HEK293 (cell line): Measurements from ENCODE around the gene SRC.
A peak's percentile ranks its signal among the peaks of the same experiment; 100 is the strongest.

Experiments
- MZF1 ChIP-seq: fragments of 450-650 bp; formaldehyde crosslinking; IDR thresholded peaks from 2 replicates; pipeline ENCODE4 v1.5.1; 2017; ENCODE audit warnings: missing biosample characterization, missing genetic modification characterization, borderline replicate concordance
- REPIN1 ChIP-seq: fragments of 450-650 bp; formaldehyde crosslinking; IDR thresholded peaks from 2 replicates; pipeline ENCODE4 v1.5.1; 2017; ENCODE audit warnings: missing biosample characterization, missing genetic modification characterization, low read depth
- TCF7L2 ChIP-seq: IDR thresholded peaks from 2 replicates; pipeline ENCODE4 v1.6.1; 2011; ENCODE audit warnings: low read depth, mild to moderate bottlenecking, inconsistent platforms, low read length, moderate library complexity, borderline replicate concordance
- ZBTB1 ChIP-seq: fragments of 450-650 bp; formaldehyde crosslinking; IDR thresholded peaks from 2 replicates; pipeline ENCODE4 v1.5.1; 2016; ENCODE audit warnings: missing biosample characterization, missing genetic modification characterization
- ZFP3 ChIP-seq: fragments of 450-650 bp; formaldehyde crosslinking; IDR thresholded peaks from 2 replicates; pipeline ENCODE4 v1.5.1; 2016; ENCODE audit warnings: low read depth, missing biosample characterization, missing genetic modification characterization
- ZFP41 ChIP-seq: fragments of 450-650 bp; formaldehyde crosslinking; IDR thresholded peaks from 2 replicates; pipeline ENCODE4 v1.5.1; 2016; ENCODE audit warnings: missing biosample characterization, missing genetic modification characterization, borderline replicate concordance
- ZNF155 ChIP-seq: fragments of 450-650 bp; formaldehyde crosslinking; IDR thresholded peaks from 2 replicates; pipeline ENCODE4 v1.5.1; 2016; ENCODE audit warnings: missing biosample characterization, missing genetic modification characterization
- ZNF2 ChIP-seq: fragments of 450-650 bp; formaldehyde crosslinking; IDR thresholded peaks from 2 replicates; pipeline ENCODE4 v1.5.1; 2016; ENCODE audit warnings: missing biosample characterization, missing genetic modification characterization
- ZNF214 ChIP-seq: fragments of 450-650 bp; formaldehyde crosslinking; IDR thresholded peaks from 2 replicates; pipeline ENCODE4 v1.5.1; 2017; ENCODE audit warnings: missing biosample characterization, mild to moderate bottlenecking, missing genetic modification characterization, borderline replicate concordance
- ZNF274 ChIP-seq, 2 experiments: fragments of 200-500 bp in 1 of 2; fragments of 450-650 bp in 1 of 2; sonication (Bioruptor generic) in 1 of 2; formaldehyde crosslinking in 1 of 2; IDR thresholded peaks; 2 replicates each; pipeline versions ENCODE4 v1.5.1 to v1.6.1; 2014 to 2016; ENCODE audit warnings: borderline replicate concordance in 1 of 2, inconsistent platforms in 1 of 2, low read length in 1 of 2, missing biosample characterization in 1 of 2, missing genetic modification characterization in 1 of 2
- ZNF341 ChIP-seq: fragments of 450-650 bp; formaldehyde crosslinking; IDR thresholded peaks from 2 replicates; pipeline ENCODE4; 2016; ENCODE audit warnings: low read depth, missing biosample characterization, missing genetic modification characterization
- ZNF530 ChIP-seq: fragments of 450-650 bp; formaldehyde crosslinking; IDR thresholded peaks from 2 replicates; pipeline ENCODE4 v1.5.1; 2016; ENCODE audit warnings: low read depth, missing biosample characterization, missing genetic modification characterization
- ZNF544 ChIP-seq: fragments of 450-650 bp; formaldehyde crosslinking; IDR thresholded peaks from 2 replicates; pipeline ENCODE4 v1.5.0; 2017; ENCODE audit warnings: missing biosample characterization, missing genetic modification characterization
- ZNF830 ChIP-seq: fragments of 450-650 bp; IDR thresholded peaks from 2 replicates; pipeline ENCODE4 v1.5.0; 2018; ENCODE audit warnings: missing biosample characterization, missing genetic modification characterization, low read depth, mild to moderate bottlenecking, moderate library complexity
- TF ChIP-seq, protein P1 (sequence below): fragments of 450-650 bp; formaldehyde crosslinking; IDR thresholded peaks from 2 replicates; pipeline ENCODE4 v1.5.1; 2016; ENCODE audit warnings: missing biosample characterization, missing genetic modification characterization
- TF ChIP-seq, protein P2 (sequence below): fragments of 450-650 bp; formaldehyde crosslinking; IDR thresholded peaks from 2 replicates; pipeline ENCODE4 v1.5.1; 2016; ENCODE audit warnings: missing biosample characterization, missing genetic modification characterization
- TF ChIP-seq, protein P3 (sequence below): fragments of 450-650 bp; formaldehyde crosslinking; IDR thresholded peaks from 2 replicates; pipeline ENCODE4 v1.5.1; 2016; ENCODE audit warnings: missing biosample characterization, missing genetic modification characterization
- TF ChIP-seq, protein P4 (sequence below): fragments of 450-650 bp; formaldehyde crosslinking; IDR thresholded peaks from 2 replicates; pipeline ENCODE4 v1.5.1; 2016; ENCODE audit warnings: missing biosample characterization, missing genetic modification characterization
- TF ChIP-seq, protein P5 (sequence below): fragments of 450-650 bp; formaldehyde crosslinking; IDR thresholded peaks from 2 replicates; pipeline ENCODE4 v1.5.1; 2016; ENCODE audit warnings: missing biosample characterization, missing genetic modification characterization
- TF ChIP-seq, protein P6 (sequence below): fragments of 450-650 bp; formaldehyde crosslinking; IDR thresholded peaks from 2 replicates; pipeline ENCODE4 v1.5.1; 2016; ENCODE audit warnings: missing biosample characterization, missing genetic modification characterization, borderline replicate concordance

Gene SRC

DNA sequence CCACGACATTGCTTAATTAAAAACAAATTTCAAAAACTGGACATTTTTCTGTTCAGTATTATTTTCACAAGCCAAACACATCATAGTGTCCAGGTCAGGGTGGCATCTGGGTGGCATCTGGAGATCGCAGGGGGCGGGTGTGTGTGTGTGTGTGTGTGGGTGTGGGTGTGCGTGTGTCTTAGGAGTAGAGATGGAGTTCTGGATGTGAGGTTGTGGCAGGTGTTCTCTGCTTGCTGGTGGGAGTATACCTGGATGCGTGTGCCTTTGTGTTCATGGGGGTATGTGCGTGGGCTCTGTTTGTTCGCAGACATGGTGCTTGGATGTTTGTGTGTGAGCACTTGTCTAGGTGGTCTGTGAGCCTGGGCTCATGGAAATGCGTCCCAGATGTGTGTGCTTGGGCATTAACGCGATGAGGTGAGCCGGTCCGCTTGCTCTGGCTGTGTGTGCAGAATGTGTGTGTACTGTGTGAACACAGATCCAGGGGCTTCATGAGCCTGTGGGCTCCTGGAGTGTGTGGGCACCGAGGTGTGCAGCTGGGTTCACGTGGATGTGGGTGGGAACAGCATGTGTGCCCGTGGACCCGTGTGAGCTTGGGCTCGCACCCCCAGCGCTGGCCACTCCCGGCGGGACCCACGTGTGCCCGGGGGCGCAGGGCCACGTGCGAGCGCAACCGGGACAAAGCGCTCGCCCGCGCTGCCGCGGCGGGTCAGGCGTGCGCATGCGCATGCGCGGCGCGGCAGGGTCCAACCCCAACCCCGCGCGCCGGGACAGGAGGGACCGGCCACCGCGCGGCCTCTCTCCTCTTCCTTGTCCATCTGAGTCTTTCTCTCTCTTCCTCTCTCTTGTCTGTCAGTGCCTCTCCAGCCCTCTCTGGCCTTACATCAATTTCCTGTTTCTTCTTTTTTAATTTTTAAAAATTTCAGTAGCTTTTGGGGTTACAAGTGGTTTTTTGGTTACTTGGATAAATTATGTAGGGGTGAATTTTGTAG is 60.4 kb downstream of the SRC start (continued):
- TF ChIP-seq, protein P1, sequence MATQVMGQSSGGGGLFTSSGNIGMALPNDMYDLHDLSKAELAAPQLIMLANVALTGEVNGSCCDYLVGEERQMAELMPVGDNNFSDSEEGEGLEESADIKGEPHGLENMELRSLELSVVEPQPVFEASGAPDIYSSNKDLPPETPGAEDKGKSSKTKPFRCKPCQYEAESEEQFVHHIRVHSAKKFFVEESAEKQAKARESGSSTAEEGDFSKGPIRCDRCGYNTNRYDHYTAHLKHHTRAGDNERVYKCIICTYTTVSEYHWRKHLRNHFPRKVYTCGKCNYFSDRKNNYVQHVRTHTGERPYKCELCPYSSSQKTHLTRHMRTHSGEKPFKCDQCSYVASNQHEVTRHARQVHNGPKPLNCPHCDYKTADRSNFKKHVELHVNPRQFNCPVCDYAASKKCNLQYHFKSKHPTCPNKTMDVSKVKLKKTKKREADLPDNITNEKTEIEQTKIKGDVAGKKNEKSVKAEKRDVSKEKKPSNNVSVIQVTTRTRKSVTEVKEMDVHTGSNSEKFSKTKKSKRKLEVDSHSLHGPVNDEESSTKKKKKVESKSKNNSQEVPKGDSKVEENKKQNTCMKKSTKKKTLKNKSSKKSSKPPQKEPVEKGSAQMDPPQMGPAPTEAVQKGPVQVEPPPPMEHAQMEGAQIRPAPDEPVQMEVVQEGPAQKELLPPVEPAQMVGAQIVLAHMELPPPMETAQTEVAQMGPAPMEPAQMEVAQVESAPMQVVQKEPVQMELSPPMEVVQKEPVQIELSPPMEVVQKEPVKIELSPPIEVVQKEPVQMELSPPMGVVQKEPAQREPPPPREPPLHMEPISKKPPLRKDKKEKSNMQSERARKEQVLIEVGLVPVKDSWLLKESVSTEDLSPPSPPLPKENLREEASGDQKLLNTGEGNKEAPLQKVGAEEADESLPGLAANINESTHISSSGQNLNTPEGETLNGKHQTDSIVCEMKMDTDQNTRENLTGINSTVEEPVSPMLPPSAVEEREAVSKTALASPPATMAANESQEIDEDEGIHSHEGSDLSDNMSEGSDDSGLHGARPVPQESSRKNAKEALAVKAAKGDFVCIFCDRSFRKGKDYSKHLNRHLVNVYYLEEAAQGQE (tag by site-specific recombination) = no peak
- TF ChIP-seq ZNF544 (tag by site-specific recombination) (no peak), ZNF214 (tag by site-specific recombination) (no peak), MZF1 (no peak), ZFP3 (no peak), REPIN1 (tag by site-specific recombination) (no peak), ZNF274 (IDR thresholded peaks at IDR 0.05; ENCODE audit: low read length) (no peak), ZNF274 (tag by site-specific recombination; IDR thresholded peaks at IDR 0.05; ENCODE audit: borderline replicate concordance) (no peak), ZNF155 (no peak), ZFP41 (no peak), ZBTB1 (tag by site-specific recombination) (no peak), ZNF2 (no peak), TCF7L2 (no peak), ZNF341 (no peak), ZNF830 (tag by site-specific recombination) (no peak), ZNF530 (tag by site-specific recombination) (no peak)
- TF ChIP-seq, protein P2, sequence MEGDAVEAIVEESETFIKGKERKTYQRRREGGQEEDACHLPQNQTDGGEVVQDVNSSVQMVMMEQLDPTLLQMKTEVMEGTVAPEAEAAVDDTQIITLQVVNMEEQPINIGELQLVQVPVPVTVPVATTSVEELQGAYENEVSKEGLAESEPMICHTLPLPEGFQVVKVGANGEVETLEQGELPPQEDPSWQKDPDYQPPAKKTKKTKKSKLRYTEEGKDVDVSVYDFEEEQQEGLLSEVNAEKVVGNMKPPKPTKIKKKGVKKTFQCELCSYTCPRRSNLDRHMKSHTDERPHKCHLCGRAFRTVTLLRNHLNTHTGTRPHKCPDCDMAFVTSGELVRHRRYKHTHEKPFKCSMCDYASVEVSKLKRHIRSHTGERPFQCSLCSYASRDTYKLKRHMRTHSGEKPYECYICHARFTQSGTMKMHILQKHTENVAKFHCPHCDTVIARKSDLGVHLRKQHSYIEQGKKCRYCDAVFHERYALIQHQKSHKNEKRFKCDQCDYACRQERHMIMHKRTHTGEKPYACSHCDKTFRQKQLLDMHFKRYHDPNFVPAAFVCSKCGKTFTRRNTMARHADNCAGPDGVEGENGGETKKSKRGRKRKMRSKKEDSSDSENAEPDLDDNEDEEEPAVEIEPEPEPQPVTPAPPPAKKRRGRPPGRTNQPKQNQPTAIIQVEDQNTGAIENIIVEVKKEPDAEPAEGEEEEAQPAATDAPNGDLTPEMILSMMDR (tag by site-specific recombination) = peak; percentile 25
- TF ChIP-seq, protein P3, sequence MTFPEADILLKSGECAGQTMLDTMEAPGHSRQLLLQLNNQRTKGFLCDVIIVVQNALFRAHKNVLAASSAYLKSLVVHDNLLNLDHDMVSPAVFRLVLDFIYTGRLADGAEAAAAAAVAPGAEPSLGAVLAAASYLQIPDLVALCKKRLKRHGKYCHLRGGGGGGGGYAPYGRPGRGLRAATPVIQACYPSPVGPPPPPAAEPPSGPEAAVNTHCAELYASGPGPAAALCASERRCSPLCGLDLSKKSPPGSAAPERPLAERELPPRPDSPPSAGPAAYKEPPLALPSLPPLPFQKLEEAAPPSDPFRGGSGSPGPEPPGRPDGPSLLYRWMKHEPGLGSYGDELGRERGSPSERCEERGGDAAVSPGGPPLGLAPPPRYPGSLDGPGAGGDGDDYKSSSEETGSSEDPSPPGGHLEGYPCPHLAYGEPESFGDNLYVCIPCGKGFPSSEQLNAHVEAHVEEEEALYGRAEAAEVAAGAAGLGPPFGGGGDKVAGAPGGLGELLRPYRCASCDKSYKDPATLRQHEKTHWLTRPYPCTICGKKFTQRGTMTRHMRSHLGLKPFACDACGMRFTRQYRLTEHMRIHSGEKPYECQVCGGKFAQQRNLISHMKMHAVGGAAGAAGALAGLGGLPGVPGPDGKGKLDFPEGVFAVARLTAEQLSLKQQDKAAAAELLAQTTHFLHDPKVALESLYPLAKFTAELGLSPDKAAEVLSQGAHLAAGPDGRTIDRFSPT (tag by site-specific recombination) = peak; percentile 88
- TF ChIP-seq, protein P4, sequence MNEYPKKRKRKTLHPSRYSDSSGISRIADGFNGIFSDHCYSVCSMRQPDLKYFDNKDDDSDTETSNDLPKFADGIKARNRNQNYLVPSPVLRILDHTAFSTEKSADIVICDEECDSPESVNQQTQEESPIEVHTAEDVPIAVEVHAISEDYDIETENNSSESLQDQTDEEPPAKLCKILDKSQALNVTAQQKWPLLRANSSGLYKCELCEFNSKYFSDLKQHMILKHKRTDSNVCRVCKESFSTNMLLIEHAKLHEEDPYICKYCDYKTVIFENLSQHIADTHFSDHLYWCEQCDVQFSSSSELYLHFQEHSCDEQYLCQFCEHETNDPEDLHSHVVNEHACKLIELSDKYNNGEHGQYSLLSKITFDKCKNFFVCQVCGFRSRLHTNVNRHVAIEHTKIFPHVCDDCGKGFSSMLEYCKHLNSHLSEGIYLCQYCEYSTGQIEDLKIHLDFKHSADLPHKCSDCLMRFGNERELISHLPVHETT (tag by site-specific recombination) = no peak
- TF ChIP-seq, protein P5, sequence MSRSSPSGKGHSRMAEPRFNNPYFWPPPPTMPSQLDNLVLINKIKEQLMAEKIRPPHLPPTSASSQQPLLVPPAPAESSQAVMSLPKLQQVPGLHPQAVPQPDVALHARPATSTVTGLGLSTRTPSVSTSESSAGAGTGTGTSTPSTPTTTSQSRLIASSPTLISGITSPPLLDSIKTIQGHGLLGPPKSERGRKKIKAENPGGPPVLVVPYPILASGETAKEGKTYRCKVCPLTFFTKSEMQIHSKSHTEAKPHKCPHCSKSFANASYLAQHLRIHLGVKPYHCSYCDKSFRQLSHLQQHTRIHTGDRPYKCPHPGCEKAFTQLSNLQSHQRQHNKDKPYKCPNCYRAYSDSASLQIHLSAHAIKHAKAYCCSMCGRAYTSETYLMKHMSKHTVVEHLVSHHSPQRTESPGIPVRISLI = no peak
- TF ChIP-seq, protein P6, sequence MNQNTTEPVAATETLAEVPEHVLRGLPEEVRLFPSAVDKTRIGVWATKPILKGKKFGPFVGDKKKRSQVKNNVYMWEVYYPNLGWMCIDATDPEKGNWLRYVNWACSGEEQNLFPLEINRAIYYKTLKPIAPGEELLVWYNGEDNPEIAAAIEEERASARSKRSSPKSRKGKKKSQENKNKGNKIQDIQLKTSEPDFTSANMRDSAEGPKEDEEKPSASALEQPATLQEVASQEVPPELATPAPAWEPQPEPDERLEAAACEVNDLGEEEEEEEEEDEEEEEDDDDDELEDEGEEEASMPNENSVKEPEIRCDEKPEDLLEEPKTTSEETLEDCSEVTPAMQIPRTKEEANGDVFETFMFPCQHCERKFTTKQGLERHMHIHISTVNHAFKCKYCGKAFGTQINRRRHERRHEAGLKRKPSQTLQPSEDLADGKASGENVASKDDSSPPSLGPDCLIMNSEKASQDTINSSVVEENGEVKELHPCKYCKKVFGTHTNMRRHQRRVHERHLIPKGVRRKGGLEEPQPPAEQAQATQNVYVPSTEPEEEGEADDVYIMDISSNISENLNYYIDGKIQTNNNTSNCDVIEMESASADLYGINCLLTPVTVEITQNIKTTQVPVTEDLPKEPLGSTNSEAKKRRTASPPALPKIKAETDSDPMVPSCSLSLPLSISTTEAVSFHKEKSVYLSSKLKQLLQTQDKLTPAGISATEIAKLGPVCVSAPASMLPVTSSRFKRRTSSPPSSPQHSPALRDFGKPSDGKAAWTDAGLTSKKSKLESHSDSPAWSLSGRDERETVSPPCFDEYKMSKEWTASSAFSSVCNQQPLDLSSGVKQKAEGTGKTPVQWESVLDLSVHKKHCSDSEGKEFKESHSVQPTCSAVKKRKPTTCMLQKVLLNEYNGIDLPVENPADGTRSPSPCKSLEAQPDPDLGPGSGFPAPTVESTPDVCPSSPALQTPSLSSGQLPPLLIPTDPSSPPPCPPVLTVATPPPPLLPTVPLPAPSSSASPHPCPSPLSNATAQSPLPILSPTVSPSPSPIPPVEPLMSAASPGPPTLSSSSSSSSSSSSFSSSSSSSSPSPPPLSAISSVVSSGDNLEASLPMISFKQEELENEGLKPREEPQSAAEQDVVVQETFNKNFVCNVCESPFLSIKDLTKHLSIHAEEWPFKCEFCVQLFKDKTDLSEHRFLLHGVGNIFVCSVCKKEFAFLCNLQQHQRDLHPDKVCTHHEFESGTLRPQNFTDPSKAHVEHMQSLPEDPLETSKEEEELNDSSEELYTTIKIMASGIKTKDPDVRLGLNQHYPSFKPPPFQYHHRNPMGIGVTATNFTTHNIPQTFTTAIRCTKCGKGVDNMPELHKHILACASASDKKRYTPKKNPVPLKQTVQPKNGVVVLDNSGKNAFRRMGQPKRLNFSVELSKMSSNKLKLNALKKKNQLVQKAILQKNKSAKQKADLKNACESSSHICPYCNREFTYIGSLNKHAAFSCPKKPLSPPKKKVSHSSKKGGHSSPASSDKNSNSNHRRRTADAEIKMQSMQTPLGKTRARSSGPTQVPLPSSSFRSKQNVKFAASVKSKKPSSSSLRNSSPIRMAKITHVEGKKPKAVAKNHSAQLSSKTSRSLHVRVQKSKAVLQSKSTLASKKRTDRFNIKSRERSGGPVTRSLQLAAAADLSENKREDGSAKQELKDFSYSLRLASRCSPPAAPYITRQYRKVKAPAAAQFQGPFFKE (tag by site-specific recombination) = no peak
